GM19240 (cell line): ENCODE results near the gene SNHG17.
"Not testable (repeated sequence)": the region's sequence is repeated elsewhere in the genome, so short reads cannot be mapped to it uniquely, and the experiment has no call there.

Source experiments
- DNase-seq: peaks from one replicate; pipeline ENCODE4 v3.0.0; 2011; ENCODE audit warnings: low spot score; ENCODE audit not compliant: insufficient read length

Gene SNHG17

GRCh38 chr20:38447931-38448675, 13.0 kb upstream of the SNHG17 start:
- no peak for DNase-seq

GRCh38 chr20:38447251-38447661, 12.1 kb upstream of the SNHG17 start:
- no peak for DNase-seq

GRCh38 chr20:38446441-38447209, 11.5 kb upstream of the SNHG17 start:
- peak; percentile 75 for DNase-seq

GRCh38 chr20:38445901-38446425, 10.8 kb upstream of the SNHG17 start:
- no peak for DNase-seq

- no peak for DNase-seq
These were observed 10.3 kb upstream of the SNHG17 start for GRCh38 chr20:38445381-38445796.

- no peak for DNase-seq
These were observed 6.8 kb upstream of the SNHG17 start for GRCh38 chr20:38441916-38442315.

GRCh38 chr20:38441110-38441509, 6.0 kb upstream of the SNHG17 start:
- not testable (repeated sequence) for DNase-seq

GRCh38 chr20:38437796-38438195, 2.7 kb upstream of the SNHG17 start:
- DNase-seq, result no peak

- DNase-seq, result no peak
These were observed 419 bp upstream of the SNHG17 start for GRCh38 chr20:38435555-38435939.

GRCh38 chr20:38434301-38434741, 807 bp downstream of the SNHG17 start:
- no peak for DNase-seq

GRCh38 chr20:38433304-38433972, 1.7 kb downstream of the SNHG17 start:
- no peak for DNase-seq

- not testable (repeated sequence) for DNase-seq
These were observed 2.3 kb downstream of the SNHG17 start for GRCh38 chr20:38432870-38433269.

GRCh38 chr20:38432292-38432691, 2.8 kb downstream of the SNHG17 start:
- DNase-seq, result no peak

- DNase-seq, result no peak
These were observed 4.3 kb downstream of the SNHG17 start for GRCh38 chr20:38430679-38431325.

- DNase-seq, result no peak
These were observed 5.8 kb downstream of the SNHG17 start for GRCh38 chr20:38429301-38429700.

- no peak for DNase-seq
These were observed 6.3 kb downstream of the SNHG17 start for GRCh38 chr20:38428800-38429199.

- DNase-seq, result no peak
These were observed 7.5 kb downstream of the SNHG17 start for GRCh38 chr20:38427655-38428023.

GRCh38 chr20:38426006-38426897, 8.9 kb downstream of the SNHG17 start:
- DNase-seq, result no peak

GRCh38 chr20:38424401-38424800, 10.7 kb downstream of the SNHG17 start:
- no peak for DNase-seq

- DNase-seq, result no peak
These were observed 11.6 kb downstream of the SNHG17 start for GRCh38 chr20:38423541-38423940.
